GM08714 (cell line): ENCODE data around the gene SERPINE2.
"Not testable (repeated sequence)": the region's sequence is repeated elsewhere in the genome, so short reads cannot be mapped to it uniquely, and the experiment has no call there.

ENCODE experiments used
- H3K4me3 ChIP-seq: fragments of 200-500 bp; sonication (Bioruptor generic); 2 replicates; pipeline ENCODE4 v1.5.1; 2014; ENCODE audit warnings: mild to moderate bottlenecking, low read length, inconsistent platforms
- ZNF274 ChIP-seq: IDR thresholded peaks from 2 replicates; pipeline ENCODE4 v1.6.1; 2012; ENCODE audit warnings: mild to moderate bottlenecking, low read depth, low read length

Gene SERPINE2

GRCh38 chr2:224011837-224012236 lies 27.2 kb downstream of the SERPINE2 start:
- no peak for TF ChIP-seq ZNF274
- no peak overlapping the region for H3K4me3 ChIP-seq

- H3K4me3 ChIP-seq = no peak overlapping the region
- TF ChIP-seq ZNF274 = no peak
These were observed 29.3 kb downstream of the SERPINE2 start for GRCh38 chr2:224009605-224010315.

GRCh38 chr2:224008702-224009261 lies 30.3 kb downstream of the SERPINE2 start:
- H3K4me3 ChIP-seq = no peak overlapping the region
- no peak for TF ChIP-seq ZNF274

DNA sequence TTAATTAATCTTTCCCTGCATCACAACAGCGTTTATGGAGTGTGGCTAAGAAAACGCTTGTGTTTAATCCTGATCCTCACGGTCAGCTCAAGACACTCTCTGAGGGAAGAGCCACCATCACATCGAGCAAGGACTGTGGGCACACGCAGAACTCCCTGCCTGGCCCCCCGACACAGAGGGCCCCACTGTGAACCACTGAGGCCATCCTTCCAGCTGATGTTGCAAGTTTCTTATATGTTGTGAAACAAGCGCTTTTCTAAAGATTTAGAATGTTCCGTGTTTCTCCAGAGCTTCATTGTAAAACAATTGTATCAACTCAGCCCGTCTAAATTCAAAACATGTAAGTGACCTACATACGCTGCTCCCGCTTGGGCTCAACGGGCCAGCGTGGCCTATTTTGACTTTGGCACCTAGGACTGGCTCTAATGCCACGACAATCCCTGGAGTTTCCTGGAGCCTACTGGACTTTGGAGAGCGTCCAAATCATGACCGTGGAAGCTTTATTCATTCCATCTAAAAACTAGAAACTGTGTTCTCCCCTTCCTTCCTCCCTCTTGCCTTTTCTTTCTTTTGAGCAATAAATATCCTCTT lies 34.9 kb downstream of the SERPINE2 start:
- no peak for TF ChIP-seq ZNF274
- no peak overlapping the region for H3K4me3 ChIP-seq

DNA sequence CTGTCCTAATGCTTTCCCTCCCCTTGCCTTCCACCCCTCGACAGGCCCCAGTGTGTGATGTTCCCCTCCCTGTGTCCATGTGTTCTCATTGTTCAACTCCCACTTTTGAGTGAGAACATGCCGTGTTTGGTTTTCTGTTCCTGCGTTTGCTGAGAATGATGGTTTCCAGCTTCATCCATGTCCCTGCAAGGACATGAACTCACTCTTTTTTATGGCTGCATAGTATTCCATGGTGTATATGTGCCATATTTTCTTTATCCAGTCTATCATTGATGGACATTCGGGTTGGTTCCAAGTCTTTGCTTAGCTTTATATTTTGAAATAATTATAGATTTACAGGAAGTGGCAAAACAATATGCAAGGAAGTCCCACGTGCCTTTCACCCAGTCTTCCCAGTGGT lies 38.4 kb downstream of the SERPINE2 start:
- not testable (repeated sequence) for H3K4me3 ChIP-seq

- TF ChIP-seq ZNF274 = no peak
- no peak overlapping the region for H3K4me3 ChIP-seq
These were observed 39.2 kb downstream of the SERPINE2 start for GRCh38 chr2:223999862-224000261.

- H3K4me3 ChIP-seq = no peak overlapping the region
- no peak for TF ChIP-seq ZNF274
These were observed 40.1 kb downstream of the SERPINE2 start for GRCh38 chr2:223998948-223999347.

- no peak overlapping the region for H3K4me3 ChIP-seq
- no peak for TF ChIP-seq ZNF274
These were observed 41.1 kb downstream of the SERPINE2 start for GRCh38 chr2:223997938-223998337.

GRCh38 chr2:223996391-223996790 lies 42.7 kb downstream of the SERPINE2 start:
- no peak for TF ChIP-seq ZNF274
- no peak overlapping the region for H3K4me3 ChIP-seq

DNA sequence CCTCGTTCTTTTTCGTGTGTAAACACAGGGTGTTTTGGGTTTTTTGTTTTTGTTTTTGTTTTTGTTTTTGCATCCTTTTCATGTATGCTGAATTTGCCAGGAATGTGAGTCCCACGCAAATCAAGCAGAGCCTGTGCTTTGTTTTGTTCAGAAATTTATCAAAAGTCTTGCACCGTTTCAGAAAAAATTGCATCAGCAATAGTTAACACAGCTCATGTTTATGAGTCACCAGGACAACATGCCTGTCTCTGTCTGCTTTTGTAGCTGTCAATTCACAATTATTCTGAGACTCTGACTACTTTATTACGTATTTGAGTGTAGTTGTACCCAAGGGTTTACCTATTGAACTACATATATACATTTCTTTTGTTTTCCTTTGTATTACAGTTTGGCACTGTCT lies 43.5 kb downstream of the SERPINE2 start:
- no peak overlapping the region for H3K4me3 ChIP-seq
- no peak for TF ChIP-seq ZNF274

DNA sequence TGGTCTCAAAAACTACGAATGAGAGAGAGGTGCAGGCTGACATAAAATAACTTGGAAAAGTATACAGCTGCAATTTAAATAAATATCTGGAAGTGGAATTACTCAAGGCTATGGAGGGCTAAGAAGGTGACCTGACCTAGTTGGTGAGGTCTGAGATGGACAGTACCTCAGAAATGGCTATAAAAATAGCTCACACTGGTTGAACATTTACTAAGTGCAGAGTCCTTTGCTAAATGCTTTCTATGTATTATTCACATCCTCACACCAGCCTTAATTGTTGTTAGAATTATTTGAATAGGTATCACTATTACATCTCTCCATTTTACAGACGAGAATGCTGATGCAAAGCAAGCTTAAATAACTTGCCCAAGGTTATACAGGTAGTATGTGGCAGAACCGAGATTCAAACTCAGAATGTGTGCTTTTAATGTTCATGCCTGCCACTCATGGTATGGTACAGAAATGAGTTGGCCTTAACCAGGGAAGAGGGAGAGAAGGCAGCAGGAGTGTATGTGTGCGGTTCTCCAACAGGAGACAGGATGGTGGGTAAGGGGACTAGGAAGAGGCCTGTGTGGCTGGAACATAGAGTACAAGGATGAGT lies 44.4 kb downstream of the SERPINE2 start:
- no peak for TF ChIP-seq ZNF274

GRCh38 chr2:223993634-223994232 lies 45.4 kb downstream of the SERPINE2 start:
- no peak for TF ChIP-seq ZNF274
- no peak overlapping the region for H3K4me3 ChIP-seq

More for the DNA sequence above, 44.4 kb downstream of the SERPINE2 start:
- H3K4me3 ChIP-seq = no peak overlapping the region

DNA sequence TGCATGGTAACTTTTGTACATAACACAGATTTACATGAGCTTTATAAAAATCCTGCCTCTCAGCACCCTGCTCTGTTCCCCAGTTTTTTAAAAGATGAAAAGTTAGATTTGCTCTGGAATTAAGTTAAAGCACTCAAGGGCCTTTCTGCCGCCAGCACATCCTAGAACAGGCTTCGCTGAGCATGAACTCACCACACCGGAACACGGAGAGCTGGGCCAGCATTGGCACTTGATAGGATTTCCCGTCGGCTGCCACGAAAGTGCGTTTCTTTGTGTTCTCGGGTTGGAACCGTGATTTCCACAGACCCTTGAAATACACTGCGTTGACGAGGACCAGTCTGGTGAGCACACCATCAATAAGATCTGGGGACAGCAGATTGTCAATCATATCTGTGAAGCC lies 47.5 kb downstream of the SERPINE2 start:
- TF ChIP-seq ZNF274 = no peak

DNA sequence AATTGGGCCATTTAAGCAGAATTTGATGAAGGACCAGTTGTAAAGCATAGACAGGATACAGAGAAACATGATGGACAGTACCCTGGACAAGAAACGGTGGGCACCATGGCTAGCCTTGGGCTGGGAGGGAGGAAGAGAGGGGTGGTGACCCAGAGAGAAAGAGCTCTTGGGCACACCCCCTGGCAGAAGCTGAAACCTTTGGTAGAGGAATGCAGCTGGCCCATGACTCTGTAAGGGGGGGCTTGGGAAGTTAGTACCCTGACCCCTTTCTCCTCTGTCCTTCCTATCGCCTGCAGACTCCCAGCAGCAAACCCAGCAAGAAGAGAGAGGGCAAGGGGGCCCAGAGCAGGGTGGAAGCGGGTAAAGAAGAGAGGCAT lies 49.2 kb downstream of the SERPINE2 start:
- no peak overlapping the region for H3K4me3 ChIP-seq
- TF ChIP-seq ZNF274 = no peak

More for the DNA sequence above, 47.5 kb downstream of the SERPINE2 start:
- H3K4me3 ChIP-seq = no peak overlapping the region
